Tongue (tissue), 2 donors: ENCODE measurements around the gene PCDHGA4. TPM values are rescaled to one million over a fixed set of nuclear protein-coding genes. Genes with fewer than 3 reads are reported as not detected.
A peak's percentile ranks its signal among the peaks of the same experiment; 100 is the strongest.
"Not testable (repeated sequence)": the region's sequence is repeated elsewhere in the genome, so short reads cannot be mapped to it uniquely, and the experiment has no call there.

Experiments
- DNase-seq: peaks from one replicate; pipeline ENCODE4 v3.0.0-alpha.2; 2015
- total RNA-seq: library from RNA; depleted of rRNA; stranded (reverse); fragments of >200 nt; gene quantifications from one replicate; pipeline ENCODE4 v1.2.3, GENCODE V29; 2014

Gene PCDHGA4
- 3.9 TPM for total RNA-seq

DNA sequence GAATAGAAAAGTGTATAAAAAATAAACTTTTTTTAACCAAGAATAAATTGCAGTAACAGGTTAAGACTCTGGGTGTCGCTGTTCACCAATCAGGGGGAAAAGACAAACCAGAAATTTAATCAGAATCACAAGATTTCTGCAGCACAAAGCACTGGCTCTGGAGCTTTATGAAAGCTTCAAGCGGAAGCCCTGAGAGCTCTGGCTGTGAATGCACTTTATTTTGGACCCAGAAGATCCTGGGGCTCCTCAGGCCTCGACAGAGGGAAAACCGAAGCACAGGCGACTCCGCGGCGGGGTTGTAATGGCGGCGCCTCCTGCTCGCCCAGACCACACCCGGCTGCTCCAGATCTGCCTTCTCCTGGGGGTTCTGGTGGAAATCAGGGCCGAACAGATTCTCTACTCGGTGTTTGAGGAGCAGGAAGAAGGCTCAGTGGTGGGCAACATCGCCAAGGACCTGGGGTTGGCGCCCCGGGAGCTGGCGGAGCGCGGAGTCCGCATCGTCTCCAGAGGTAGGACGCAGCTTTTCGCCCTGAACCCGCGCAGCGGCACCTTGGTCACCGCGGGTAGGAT is at the start of gene PCDHGA4:
Gene PCDHGA4, plus strand, starts transcription at position 122 of the 570 bp plus-strand sequence. Its CDS starts 87 bp downstream, at position 209.
- DNase-seq, result peak; percentile 3

DNA sequence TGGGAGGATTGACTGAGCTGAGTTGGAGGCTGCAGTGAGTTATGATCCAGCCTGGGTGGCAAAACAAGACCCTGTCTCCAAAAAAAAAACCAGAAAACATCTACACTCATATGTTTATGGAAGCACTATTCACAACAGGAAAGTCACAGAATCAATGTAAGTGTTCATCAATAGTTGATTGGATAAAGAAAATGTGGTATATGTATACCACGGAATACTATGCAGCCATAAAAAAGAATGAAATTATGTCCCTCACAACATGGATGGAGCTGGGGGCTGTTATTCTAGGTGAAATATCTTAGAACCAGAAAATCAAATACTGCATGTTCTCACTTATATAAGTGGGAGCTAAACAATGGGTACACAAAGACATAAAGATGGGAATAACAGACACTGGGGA is 48.2 kb upstream of the PCDHGA4 start:
- DNase-seq, result no peak

DNA sequence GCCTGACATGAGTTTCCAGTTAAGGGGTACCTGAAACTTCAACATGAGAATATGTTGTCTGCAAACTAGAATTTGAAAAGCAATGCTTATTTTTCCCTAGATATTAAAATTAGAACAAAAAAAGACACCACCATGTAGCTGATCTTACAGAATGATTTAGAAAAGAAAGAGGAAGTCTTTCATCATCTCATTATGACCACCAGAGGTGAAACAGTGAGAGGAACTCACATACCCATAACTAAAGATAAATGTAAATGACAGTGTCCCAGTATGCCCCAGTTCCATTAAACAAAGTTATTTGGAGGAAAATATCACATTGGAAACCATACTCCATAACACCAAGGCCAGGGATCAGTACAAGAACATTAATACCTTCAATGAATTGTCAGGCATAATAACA is 41.1 kb upstream of the PCDHGA4 start:
- DNase-seq, result no peak

DNA sequence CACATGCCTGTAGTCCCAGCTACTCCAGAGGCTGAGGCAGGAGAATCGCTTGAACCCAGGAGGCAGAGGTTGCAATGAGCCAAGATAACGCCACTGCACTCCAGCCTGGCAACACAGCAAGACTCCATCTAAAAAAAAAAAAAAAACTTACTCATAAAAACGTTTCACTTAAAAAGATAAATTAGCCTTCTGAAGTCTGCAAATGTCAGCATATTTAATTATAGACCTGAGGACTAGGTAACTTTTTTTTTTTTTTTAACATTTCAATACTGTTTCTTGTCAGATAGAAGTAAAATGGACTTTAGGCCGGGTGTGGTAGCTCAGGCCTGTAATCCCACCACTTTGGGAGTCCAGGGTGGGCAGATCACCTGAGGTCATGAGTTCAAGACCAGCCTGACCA is 37.9 kb upstream of the PCDHGA4 start:
- not testable (repeated sequence) for DNase-seq

DNA sequence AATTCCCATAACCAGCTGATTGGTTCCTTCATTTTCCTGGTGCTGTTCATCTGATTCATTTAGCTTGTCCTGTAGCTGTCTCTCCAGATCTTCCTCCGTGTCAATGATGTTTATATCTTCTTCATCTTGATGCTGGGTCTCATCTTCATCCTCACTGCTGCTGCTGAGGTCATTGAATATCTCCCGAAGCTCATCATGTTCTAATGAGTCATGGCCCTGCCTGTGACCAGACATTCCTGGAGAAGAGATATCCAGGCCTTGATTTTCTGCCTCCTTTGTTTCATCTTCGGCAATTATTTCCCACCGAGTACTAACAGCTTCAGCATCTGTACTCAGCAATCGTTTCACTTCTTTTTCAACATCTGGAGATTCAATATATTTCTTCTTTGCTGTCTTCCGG is 35.6 kb upstream of the PCDHGA4 start:
- no peak for DNase-seq

DNA sequence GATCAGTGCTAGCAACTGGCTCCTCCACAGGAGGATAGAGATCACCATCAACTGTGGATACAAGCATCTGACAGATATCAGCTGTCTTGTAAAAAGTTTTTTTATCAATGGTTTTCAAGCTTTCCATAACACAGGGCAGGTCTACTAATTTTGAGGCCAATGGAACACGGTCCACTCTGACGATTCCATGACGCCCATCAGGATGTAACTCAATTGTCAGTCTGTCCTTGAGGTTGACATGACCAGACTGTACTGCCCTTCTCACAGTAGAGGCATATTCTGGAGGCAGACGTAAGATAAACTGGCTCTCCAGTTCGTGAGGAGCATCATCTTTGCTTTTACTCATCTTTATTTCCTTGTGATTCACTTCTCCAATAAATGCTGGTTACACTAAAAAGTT is 35.1 kb upstream of the PCDHGA4 start:
- no peak for DNase-seq

DNA sequence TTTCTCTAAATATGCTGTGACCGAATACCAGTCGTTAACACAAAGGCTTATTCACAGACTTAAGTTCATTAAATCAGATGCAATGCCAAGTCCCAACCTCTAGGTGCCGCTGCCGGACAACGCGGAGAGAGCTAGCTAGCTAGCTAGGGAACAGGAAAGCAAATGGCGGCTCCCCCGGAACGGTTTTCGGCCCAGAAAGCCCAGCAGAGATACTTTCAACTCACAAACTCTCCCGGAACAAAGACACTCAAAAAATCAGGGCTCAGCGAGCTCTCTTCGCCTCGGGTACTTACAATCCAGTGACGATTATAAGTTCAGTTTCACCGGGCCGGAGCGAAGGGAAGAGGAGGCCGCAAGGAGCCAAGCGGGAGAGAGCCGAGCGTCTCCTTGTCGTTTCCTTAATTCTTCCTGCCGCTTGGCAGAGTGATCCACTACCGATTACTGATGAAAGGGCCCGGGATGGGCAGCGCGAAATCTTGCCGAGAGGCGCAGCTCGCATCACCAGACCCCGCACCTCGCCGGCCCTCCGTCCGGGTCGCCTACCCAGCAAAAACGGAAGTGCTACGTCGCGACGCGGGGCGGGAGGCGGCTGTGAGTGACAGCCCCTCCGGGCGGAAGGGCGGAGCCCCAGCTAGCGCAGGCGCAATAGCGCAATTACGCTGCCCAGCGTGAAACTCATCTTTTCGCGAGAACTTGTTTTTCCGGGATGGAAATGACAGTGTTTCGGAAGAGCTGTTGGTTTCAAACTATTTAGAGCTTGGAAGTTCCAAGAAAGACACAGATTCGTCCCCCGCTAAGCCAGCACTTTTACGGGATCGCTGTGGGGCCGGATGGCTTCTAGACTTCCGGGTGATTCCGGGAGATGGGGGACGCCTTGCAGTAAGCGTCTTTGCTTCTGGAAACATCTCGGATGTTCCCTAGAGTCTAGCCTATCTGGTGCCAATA is 34.3 kb upstream of the PCDHGA4 start, which contains the start of gene TAF7:
Gene TAF7, minus strand, starts transcription at position 560 of the 945 bp plus-strand sequence. CDS start 740 bp downstream, outside the sequence.
- peak; percentile 97 for DNase-seq

DNA sequence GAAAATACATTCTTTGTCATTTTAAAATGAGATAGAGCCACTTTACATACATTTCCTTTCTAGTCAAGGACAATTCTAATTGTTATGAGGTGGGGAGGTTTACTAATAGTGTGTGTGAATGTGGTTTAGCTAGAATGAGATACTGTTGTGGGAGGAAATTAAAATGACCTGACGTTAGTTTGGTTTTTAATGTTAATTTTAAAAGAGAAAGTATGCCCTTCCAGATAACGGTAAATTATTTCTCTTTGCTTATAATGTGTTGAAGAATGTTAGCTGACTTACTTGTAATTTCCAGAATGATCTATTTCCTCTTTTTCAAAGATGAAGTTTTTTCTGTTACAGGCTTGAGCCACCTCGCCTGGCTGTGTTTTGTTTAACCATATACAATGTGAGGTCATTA is 32.6 kb upstream of the PCDHGA4 start:
- no peak for DNase-seq

DNA sequence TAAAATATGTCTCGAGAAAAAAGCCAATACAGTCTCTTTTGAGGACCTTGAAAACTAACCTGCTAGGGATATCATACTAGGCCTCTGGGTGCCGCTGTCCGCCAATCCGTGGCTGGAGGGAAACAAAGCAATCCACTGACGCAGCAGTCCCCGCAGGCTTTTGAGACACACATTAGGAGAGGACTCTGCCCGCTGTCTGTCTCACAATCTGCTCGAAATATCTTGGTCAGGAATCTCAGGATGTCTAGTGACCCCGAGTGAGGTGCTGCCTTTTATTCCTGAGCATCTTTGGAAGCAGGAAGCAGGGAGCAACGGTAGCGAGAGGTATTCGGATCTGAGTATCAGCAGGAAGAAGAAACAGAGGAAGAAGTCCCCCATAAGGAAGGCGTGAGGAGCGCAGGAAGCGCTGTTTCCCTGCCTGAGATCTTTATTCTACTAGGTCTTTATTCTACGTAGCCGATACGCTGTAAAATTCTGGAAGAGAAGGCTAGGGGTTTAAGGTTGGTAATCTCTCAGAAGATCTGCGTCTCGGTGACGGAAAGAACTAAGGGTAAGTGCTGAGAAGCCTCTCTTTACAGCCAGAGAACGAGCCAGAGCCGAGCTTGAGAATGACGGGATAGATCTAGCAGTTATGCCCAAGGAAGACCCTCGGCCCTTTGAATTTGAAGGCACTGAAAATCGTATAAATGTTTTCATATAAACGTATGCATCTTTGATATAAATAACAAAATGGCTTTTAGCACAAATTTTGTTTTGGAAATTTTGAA is 28.6 kb upstream of the PCDHGA4 start:
- DNase-seq, result peak; percentile 55

DNA sequence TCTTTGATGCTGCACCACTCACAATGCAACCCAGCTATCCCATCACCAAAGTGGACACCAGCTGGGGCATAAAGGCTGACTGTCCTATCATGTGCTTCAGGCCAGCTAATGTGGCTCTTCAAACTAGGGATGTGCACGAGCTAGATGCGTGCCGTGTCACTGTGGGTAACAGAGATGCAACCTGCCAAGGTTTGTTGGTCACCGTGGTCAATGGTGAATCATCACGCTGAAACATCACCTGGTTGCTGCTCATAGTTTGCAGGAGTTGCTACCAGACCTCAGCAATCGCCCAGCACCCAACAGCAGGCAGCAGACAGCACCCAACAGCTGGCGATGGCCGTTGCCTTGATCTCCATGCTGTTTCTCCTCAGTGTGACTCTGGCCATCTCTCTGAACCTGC is 26.6 kb upstream of the PCDHGA4 start:
- DNase-seq, result no peak

DNA sequence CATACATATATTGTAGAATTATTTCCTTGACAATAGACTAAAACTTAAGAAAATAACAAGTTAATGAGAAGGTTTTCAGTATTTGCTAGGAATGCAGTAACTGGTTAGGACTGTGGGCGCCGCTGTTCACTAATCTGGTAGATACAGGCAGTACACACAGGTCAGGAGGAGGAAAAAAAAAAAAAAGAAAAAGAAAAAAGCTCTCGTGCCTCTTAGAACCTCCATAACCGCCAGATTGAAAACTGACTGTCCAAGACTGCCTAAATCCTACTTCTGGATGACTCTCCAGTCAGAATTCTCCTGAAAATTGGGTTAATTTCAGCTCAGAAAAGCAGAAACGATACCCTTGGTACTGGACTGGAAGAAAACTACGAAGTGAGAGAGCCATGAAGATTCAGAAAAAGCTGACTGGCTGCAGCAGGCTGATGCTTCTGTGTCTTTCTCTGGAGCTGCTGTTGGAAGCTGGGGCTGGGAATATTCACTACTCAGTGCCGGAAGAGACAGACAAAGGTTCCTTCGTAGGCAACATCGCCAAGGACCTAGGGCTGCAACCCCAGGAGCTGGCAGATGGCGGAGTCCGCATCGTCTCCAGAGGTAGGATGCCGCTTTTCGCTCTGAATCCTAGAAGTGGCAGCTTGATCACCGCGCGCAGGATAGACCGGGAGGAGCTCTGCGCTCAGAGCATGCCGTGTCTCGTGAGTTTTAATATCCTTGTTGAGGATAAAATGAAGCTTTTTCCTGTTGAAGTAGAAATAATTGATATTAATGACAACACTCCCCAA is 24.3 kb upstream of the PCDHGA4 start, which contains the start of gene PCDHGA1:
Gene PCDHGA1, plus strand, starts transcription at position 216 of the 782 bp plus-strand sequence.
- DNase-seq, result no peak

DNA sequence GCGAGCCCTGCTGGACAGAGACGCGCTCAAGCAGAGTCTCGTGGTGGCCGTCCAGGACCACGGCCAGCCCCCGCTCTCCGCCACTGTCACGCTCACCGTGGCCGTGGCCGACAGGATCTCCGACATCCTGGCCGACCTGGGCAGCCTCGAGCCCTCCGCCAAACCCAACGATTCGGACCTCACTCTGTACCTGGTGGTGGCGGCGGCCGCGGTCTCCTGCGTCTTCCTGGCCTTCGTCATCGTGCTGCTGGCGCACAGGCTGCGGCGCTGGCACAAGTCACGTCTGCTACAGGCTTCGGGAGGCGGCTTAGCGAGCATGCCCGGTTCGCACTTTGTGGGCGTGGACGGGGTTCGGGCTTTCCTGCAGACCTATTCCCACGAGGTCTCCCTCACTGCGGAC is 22.2 kb upstream of the PCDHGA4 start:
- DNase-seq, result not testable (repeated sequence)

DNA sequence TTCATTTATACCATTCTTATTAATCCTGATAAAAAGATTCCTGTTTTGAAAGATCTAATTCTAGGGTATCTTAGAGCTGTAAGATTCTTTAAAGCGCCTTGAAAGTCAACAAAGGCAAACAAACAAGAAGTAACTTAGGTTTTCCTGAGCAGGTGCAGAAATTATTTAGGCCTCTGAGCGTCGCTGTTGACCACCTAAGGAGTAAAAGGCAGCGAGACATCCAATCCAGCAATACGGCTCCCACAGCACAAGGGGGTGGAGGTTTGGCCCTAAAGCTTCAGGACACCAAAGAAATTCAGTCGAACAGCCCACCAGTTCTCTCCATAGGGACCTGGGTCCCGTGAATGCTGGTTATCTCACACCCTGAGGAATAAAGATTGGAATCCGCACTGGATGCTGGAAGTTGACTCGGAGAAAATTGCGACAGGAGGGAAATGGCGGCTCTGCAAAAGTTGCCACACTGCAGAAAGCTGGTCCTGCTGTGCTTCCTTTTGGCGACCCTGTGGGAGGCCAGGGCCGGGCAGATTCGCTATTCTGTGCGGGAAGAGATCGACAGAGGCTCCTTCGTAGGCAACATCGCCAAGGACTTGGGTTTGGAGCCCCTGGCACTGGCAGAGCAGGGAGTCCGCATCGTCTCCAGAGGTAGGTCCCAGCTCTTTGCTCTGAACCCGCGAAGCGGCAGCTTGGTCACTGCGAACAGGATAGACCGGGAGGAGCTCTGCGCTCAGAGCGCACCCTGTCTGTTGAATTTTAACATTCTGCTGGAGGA is 16.1 kb upstream of the PCDHGA4 start, which contains the start of gene PCDHGA2:
Gene PCDHGA2, plus strand, starts transcription at position 223 of the 769 bp plus-strand sequence.
- peak; percentile 59 for DNase-seq

DNA sequence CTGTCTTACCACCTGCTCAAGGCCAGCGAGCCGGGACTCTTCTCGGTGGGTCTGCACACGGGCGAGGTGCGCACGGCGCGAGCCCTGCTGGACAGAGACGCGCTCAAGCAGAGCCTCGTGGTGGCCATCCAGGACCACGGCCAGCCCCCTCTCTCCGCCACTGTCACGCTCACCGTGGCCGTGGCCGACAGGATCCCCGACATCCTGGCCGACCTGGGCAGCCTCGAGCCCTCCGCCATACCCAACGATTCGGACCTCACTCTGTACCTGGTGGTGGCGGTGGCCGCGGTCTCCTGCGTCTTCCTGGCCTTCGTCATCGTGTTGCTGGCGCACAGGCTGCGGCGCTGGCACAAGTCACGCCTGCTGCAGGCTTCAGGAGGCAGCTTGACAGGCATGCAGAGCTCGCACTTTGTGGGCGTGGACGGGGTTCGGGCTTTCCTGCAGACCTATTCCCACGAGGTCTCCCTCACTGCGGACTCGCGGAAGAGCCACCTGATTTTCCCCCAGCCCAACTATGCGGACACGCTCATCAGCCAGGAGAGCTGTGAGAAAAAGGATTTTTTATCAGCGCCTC is 14.0 kb upstream of the PCDHGA4 start:
- not testable (repeated sequence) for DNase-seq

DNA sequence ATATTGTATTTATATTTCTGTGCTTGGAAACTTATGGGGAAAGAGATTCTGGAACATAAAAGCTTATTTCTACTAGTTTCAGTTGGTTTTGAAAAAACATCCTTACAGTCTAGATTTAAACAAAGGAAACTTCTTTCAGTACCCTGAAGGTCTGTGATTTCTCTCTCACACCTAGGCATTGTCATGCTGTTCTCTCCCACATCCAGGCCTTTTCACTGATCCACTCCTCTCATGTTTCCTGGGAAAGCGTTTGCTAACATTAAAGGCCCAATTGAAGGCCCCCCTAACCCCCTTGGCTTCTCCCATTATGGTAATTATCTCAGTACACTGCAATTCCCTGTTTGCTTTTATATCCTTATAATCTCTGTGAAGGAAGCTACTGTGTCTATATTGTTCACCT is 12.0 kb upstream of the PCDHGA4 start:
- DNase-seq, result no peak

DNA sequence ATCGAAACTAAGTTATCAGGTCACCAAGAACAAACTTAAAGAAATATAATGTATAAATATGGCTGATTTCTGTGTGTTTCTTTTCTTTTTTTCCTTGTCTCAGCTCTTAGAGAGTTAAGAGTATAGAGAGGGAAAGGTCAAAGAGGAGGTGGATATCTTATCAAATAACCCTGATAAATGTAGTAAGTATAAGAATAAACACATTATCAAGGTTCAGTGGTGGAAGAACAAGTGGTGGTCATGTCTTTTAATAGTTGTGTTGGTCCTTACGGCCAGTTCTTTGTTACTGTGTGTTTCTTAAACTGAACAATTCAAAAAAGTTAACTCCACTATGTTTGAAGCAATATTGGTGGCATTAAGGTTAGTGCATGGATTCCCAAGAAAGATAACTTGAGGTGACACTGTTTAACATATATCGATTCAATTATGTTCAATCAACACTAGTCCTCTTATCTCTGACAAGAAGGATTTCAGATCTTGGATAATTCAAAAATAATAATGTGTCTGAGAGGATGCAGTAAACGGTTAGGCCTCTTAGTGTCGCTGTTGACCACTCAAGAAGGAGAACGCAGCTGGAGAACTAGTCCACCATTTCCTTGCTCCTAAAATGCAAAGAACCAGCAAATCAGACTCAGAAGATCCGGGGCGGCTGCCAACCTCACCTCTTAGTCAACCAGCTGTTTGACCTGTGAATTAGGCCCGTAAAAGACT is 11.4 kb upstream of the PCDHGA4 start, which contains the start of gene PCDHGA3:
Gene PCDHGA3, plus strand, starts transcription at position 588 of the 711 bp plus-strand sequence. CDS start 205 bp downstream, outside the sequence.
- peak; percentile 20 for DNase-seq

DNA sequence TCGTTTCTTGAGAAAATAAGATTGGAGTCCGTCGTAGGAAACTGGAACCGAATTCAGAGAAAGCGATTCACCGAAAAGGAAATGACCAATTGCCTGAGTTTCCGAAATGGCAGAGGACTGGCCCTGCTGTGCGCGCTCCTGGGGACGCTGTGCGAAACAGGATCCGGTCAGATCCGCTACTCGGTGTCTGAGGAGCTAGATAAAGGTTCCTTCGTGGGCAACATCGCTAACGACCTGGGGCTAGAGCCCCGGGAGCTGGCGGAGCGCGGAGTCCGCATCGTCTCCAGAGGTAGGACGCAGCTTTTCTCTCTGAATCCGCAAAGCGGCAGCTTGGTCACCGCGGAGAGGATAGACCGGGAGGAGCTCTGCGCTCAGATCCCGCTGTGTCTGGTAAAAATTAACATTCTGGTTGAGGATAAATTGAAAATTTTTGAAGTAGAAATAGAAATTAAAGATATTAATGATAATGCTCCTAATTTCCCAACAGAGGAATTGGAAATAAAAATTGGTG is 10.8 kb upstream of the PCDHGA4 start:
- no peak for DNase-seq

DNA sequence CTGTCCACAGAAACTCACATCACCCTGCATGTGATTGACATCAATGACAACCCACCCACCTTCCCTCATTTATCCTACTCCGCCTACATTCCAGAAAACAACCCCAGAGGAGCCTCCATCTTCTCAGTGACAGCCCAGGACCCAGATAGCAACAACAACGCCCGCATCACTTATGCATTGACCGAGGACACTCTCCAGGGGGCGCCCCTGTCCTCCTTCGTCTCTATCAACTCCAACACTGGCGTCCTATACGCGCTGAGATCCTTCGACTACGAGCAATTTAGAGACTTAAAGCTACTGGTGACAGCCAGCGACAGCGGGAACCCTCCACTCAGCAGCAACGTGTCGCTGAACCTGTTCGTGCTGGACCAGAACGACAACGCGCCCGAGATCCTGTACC is 9.5 kb upstream of the PCDHGA4 start:
- no peak for DNase-seq

DNA sequence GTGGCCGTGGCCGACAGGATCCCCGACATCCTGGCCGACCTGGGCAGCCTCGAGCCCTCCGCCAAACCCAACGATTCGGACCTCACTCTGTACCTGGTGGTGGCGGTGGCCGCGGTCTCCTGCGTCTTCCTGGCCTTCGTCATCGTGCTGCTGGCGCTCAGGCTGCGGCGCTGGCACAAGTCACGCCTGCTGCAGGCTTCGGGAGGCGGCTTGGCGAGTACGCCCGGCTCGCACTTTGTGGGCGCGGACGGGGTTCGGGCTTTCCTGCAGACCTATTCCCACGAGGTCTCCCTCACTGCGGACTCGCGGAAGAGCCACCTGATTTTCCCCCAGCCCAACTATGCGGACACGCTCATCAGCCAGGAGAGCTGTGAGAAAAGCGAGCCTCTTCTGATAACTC is 8.8 kb upstream of the PCDHGA4 start:
- DNase-seq, result not testable (repeated sequence)
